T follicular helper cell (primary cell): ENCODE data around the gene OR13A1.
"Not testable (repeated sequence)": the region's sequence is repeated elsewhere in the genome, so short reads cannot be mapped to it uniquely, and the experiment has no call there.

Experiments used
- DNase-seq: peaks from one replicate; pipeline ENCODE4 v3.0.0-alpha.2; 2020; ENCODE audit warnings: low read depth

The OR13A1 gene

DNA sequence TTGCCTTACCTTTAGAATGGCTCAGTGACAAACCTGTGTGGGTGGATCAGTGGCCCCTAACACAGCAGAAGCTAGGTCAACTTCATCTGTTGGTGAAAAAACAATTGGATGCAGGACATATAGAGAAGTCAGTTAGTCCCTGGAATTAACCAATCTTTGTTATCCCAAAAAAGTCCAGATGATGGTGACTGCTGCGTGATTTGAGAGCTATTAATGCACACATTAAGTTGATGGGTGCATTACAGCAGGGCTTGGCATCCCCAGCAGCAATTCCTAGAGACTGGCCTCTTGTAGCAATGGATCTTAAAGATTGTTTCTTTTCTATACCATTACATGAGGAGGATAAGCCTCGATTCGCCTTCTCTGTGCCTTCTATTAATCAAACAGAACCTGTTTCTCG lies 33.3 kb downstream of the OR13A1 start:
- no peak for DNase-seq

DNA sequence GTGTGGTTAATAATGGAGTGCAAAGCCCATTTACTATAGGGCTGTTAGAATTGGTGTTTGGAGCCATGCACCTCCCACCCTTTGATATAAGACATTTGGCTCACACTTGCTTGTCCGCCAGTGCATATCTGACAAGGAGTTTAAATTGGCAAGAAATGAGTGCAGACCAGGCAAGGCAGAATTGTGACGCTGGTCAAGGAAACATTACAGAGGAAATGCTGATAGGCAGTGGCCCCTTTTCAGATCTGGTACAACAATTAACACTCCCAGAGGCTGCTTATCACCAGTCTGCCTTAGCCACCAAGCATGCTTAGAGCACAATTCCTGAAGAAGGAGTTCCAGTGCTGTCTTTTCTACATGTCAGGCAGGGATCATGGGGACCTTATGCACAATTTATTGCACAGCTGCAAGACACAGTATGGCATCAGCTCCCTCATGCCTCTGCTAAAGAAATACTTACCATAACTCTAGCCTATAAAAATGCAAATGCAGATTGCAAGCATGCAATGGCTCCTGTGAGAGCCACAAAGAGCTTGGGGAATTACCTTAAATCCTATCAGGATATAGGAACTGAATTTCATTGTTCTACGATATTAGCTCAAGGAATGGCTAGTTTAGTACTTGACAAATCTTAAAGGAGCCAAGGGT lies 35.2 kb downstream of the OR13A1 start:
- DNase-seq, result no peak

DNA sequence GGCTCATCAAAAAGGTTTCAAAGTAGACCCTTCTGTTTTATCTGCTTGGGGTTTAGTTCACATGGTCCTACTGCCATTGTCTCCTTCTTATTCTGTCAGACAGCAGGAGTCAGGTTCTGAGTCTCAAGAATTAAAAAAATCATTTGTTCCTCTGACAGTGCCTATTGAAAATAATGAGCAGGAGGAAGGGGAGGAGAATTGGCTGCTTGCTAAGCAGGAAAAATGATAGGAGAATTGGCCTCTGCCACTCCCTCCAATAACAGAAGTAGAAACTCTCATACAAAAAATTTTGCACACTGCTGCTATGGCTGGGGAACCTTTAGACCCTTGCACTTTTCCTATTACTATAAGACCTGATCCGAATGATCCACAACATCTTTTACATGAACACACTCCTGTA lies 35.7 kb downstream of the OR13A1 start:
- DNase-seq, result no peak

DNA sequence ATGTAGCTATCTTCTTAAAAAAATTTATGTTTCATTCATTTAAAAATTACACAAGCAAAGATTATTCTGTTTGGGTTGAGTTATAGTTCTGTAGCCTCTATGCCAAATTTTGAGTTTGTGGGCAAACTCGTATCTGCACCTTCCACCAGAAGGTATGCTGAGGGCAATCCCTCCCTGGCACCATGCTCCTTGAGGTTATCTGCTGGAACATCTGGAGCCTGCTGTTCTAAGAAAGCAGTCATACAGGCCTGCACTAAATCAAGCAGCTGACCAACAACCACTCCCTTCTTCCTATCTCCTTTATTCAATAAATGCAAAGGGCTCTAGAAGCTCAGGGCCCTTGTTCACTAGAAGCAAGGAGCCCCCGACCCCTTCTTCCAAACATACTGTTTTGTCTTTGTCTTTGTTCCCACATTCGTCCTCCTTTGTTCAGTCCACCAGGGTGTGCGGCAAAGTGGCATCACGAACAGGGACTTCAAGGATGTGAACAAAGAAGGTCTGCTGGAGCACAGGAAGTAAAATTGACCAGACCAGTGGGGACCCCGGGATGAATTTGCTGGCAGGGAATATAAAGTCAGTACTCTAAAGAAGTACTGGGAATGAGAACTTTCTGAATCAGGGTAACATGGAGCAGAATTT lies 36.4 kb downstream of the OR13A1 start:
- DNase-seq, result no peak

DNA sequence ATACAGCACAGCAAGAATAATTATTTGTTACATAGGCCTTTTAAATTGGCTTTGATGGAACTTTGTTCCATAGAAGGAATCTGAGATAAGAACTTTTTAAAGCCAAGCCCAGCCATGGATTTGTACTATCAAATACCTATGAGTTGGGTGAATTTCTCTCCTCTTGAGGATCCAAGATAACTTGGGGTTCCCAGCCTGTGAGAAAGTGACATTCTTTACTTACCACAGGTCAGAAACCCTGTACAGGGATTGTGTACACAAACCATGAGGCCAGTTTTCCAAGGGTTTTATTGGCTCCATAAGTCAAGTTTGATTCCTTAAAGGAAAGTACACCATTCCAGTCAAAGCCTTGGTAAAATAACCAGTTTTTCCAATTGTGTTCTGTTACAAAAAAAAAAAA lies 39.3 kb downstream of the OR13A1 start:
- not testable (repeated sequence) for DNase-seq

DNA sequence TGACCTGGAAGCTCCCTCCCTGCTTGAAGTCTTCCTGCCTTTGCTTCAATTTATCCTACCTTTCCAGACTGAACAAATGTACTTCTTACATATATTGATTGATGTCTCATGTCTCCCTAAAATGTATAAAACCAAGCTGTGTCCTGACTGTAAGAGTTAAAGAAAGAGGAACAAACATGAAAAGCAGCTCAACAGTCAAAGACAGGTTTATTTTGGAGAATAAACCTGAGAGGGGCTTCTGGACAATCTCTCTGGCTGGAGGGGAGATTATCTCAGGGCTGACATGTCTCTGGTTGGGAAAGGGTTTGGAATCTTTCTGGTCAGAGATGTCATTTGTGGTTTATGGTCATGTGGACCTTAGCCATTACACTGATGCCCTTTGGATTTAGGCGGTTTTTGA lies 41.0 kb downstream of the OR13A1 start:
- DNase-seq, result no peak

DNA sequence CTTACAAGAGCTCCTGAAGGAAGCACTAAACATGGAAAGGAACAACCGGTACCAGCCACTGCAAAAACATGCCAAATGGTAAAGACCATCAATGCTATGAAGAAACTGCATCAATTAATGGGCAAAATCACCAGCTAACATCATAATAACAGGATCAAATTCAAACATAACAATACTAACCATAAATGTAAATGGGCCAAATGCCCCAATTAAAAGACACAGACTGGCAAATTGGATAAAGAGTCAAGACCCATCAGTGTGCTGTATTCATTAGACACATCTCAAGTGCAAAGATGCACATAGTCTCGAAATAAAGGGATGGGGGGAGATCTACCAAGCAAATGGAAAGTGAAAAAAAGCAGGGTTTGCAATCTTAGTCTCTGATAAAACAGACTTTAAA lies 47.6 kb downstream of the OR13A1 start:
- not testable (repeated sequence) for DNase-seq

DNA sequence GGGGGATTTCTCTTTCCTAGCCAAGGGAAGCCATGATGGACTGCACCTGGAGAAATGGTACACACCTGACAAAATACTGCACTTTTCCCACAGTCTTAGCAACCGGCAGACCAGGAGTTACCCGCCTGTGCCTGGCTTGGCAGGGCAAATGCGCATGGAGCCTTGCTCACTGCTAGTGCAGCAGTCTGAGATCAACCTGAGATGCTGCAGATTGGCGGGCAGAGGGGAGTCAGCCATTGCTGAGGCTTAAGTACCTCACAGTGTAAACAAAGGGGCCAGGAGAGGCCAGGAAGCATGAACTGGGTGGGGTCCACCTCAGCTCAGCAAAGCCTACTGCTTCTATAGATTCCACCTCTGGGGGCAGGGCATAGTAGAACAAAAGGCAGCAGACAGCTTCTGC lies 49.4 kb downstream of the OR13A1 start:
- no peak for DNase-seq

DNA sequence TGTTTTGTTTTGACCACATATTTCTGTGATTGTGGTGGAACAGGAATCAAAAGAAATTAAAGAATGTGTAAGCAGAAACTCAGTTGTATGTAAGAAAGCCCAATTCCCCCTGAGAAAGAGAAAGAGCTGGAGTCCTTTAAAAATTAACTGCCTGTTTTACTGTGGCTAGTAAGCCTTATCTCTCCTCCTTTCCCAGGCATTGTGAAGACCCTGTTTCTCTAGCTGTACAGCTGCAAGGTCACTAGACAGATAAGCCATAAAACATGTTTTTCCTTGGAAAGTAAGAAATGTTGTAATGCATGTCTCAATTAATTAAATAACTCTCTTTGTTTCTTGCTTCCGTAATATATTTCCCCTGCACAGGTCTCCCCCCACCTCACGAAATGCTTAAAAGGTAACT lies 53.5 kb downstream of the OR13A1 start:
- no peak for DNase-seq

DNA sequence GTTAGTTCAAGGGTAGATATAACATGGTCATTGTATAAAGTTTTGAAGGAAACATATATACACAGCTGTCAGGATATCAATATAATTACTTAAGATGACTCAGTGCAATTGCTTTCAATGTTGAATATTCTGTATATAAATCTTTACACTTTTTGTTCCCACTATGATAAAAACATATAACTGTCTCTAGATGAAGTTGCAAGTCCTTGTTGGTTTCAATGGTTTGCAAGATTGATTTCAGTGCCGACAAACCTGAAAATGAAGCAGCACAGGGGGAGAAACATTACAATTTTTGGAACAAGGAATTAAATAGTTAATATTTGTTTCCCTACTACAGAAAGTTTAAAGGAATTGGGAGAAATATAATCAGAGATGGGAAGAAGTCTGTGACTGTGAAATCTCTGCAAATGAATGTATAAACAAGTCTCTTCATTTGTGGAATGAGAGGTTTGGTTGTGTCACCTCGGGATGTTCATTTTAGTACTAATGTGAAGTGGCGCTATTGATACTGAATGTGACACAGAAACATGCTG lies 54.1 kb downstream of the OR13A1 start:
- DNase-seq, result no peak

DNA sequence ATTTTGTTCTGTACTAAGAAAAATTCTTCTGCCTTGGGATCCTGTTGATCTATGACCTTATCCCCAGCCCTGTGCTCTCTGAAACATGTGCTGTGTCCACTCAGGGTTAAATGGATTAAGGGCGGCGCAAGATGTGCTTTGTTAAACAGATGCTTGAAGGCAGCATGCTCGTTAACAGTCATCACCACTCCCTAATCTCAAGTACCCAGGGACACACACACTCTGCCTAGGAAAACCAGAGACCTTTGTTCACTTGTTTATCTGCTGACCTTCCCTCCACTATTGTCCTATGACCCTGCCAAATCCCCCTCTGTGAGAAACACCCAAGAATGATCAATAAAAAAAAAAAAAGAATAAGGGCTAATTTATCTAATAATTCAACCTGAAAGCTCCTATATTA lies 54.8 kb downstream of the OR13A1 start:
- not testable (repeated sequence) for DNase-seq

DNA sequence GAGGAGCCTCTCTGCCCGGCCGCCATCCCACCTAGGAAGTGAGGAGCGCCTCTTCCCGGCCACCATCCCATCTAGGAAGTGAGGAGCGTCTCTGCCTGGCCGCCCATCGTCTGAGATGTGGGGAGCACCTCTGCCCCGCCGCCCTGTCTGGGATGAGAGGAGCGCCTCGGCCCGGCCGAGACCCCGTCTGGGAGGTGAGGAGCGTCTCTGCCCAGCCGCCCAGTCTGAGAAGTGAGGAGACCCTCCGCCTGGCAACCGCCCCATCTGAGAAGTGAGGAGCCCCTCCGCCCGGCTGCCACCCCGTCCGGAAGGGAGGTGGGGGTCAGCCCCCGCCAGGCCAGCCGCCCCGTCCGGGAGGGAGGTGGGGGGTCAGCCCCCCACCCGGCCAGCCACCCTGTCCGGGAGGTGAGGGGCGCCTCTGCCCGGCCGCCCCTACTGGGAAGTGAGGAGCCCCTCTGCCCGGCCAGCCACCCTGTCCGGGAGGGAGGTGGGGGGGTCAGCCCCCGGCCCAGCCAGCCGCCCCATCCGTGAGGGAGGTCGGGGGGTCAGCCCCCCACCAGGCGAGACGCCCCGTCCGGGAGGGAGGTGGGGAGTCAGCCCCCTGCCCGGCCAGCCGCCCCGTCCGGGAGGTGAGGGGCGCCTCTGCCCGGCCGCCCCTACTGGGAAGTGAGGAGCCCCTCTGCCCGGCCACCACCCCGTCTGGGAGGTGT lies 55.5 kb downstream of the OR13A1 start:
- DNase-seq, result not testable (repeated sequence)

DNA sequence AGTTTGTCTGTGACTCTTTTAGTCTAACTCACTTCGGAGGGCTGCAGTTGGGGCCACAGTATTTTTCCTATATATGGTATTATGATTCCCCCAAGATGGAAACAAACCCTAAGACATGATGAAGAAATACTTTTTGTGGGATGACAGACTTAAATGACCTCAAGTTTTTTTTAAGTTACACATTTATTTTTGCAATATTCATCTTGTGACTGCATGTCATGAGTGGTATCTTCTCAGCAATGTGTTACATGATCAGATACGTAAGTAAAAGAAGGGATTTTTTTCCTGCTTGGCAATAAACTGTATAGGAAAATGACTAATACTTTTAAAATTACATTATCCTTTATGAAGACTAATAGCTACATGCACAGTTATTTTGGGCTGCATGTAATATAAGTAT lies 57.8 kb downstream of the OR13A1 start:
- no peak for DNase-seq

DNA sequence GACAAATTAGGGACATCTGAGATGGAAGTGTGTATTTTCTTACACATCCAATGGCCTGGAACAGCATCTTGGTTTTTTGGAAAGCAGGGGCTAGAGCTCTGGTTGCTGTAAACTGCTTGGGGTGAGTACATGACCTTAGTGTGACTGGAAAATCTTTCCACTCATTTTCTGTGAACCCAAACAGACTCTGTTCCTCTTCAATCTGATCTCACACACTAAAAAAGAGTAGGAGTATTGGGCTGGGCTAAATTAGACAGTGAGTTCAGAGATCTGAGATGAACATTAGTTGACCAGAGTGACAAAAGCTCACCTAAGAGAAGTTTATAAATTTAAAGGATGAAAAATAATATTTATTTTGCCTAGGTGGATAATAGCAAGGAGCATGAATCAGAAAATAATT lies 59.2 kb downstream of the OR13A1 start:
- no peak for DNase-seq

DNA sequence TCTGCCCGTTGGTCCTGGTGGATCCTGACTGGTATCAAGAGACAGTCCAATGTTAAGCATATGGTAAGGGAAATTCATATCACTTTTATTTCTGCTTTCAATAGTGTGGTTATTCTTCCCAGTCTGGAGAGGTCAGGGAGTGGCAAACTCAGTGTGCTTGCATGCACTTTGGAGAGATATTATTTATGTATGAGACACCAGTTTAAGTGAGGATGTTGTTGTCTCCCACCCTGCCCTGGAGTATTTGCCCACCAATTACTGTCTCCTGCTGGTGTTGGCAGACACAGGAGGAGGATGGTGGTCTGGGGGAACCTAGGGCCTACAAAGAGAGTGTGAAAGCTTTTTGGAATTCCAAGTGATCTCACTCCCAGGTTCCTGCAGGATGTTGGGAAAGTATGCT lies 59.7 kb downstream of the OR13A1 start:
- no peak for DNase-seq

DNA sequence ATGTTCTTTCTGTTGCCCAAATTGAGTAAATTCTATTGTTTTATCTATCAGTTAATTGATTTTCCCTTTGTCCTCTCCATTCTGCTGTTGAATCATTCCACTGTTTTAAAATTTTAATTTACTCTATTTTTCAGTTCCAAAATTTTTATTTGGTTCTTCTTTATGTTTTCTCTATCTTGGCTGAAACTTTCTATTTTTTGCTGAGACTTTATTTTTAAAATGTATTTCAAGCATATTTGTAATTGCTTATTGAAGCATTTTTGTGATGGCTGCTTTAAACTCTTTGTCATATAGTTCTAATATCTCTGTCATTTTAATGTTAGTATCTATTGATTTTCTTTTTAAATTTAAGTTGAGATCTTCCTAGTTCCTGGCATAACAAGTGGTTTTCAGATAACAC lies 60.5 kb downstream of the OR13A1 start:
- no peak for DNase-seq

DNA sequence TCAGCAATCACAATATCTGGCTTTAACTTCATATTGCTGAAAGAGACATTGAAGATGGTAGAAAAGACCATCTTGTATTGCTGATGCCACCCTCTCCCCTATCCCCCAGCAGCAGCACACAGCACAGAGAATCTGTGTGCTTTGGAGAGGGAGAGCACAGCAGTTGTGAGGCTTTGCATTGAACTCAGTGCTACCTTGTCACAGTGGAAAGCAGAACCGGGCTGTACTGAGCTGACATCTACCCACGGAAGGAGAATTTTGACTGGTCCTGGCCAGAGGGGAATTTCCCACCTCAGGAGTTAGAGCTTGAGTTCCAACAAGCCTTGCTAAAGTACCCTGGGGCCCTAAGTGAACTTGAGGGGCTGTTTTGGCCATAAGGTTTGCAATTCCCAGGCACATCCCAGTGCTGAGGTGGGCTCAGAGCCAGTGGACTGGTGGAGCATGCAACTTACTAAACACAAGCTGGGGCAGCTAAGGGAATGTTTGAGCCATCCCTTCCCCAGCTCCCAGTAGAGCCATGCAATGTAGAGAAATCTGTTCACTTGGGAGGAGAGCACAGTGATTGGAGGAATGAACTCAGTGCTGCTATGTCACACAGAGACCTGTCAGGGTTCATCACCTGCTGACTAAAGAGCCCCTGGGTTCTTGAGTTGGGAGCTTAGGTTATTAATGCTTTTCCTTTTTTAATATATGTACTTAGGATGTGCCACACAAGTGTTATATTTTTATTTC lies 62.1 kb downstream of the OR13A1 start:
- DNase-seq, result no peak
